Glutamatergic neuron (in vitro differentiated cells): ENCODE data around the gene ITGBL1. TPM values are rescaled to one million over a fixed set of nuclear protein-coding genes. Genes with fewer than 3 reads are reported as not detected.

Experiments used
- DNase-seq: peaks from one replicate; pipeline ENCODE4 v3.0.0; 2022
- H3K27ac Mint-ChIP-seq: one replicate; pipeline ENCODE4 v1.8.0; 2020; ENCODE audit warnings: mild to moderate bottlenecking, mixed read lengths, inconsistent platforms; ENCODE audit not compliant: unreplicated experiment
- H3K27me3 Mint-ChIP-seq: one replicate; pipeline ENCODE4 v1.8.0; 2020; ENCODE audit warnings: mild to moderate bottlenecking, moderate library complexity, mixed read lengths, inconsistent platforms; ENCODE audit not compliant: unreplicated experiment
- H3K36me3 Mint-ChIP-seq: one replicate; pipeline ENCODE4 v1.8.0; 2020; ENCODE audit warnings: mild to moderate bottlenecking, mixed read lengths, inconsistent platforms; ENCODE audit not compliant: unreplicated experiment
- H3K4me1 Mint-ChIP-seq: one replicate; pipeline ENCODE4 v1.8.0; 2020; ENCODE audit warnings: mild to moderate bottlenecking, low read depth, mixed read lengths, inconsistent platforms; ENCODE audit not compliant: unreplicated experiment
- H3K4me3 Mint-ChIP-seq: one replicate; pipeline ENCODE4 v1.8.0; 2020; ENCODE audit warnings: mild to moderate bottlenecking, mixed read lengths, inconsistent platforms; ENCODE audit not compliant: unreplicated experiment
- H3K9me3 Mint-ChIP-seq: one replicate; pipeline ENCODE4 v1.8.0; 2020; ENCODE audit warnings: mild to moderate bottlenecking, moderate library complexity, mixed read lengths, inconsistent platforms; ENCODE audit not compliant: unreplicated experiment
- CTCF ChIP-seq: fragments of 200-600 bp; sonication (generic); IDR thresholded peaks from one replicate; pipeline ENCODE4 v1.5.0; 2021; ENCODE audit not compliant: partially characterized antibody, unreplicated experiment
- total RNA-seq: library from RNA; stranded (reverse); fragmentation: NEBNext Ultra II Directional; extraction: Animal tissue kit (Norgen Biotek cat#: 25700); gene quantifications from one replicate; pipeline ENCODE4 v1.2.1, GENCODE V29; 2021; ENCODE audit not compliant: unreplicated experiment

ITGBL1 gene
- total RNA-seq, 1 donor from 2014 or later = not detected

- Mint-ChIP-seq H3K9me3 (peaks cover 1% of the 10 kb centered on the region), H3K27ac (no peak overlapping the region), H3K4me1 (no peaks in the 10 kb centered on the region), H3K27me3 (no peaks in the 10 kb centered on the region), H3K4me3 (no peak overlapping the region), H3K36me3 (no peaks in the 10 kb centered on the region)
- no peak for DNase-seq
- no peak for TF ChIP-seq CTCF
Observed at GRCh38 chr13:101618440-101619187, 166.1 kb downstream of the ITGBL1 start.

- no peaks in the 10 kb centered on the region for H3K4me1 Mint-ChIP-seq
- no peaks in the 10 kb centered on the region for H3K9me3 Mint-ChIP-seq
- DNase-seq = no peak
- H3K27ac Mint-ChIP-seq = no peak overlapping the region
- H3K36me3 Mint-ChIP-seq = no peaks in the 10 kb centered on the region
- TF ChIP-seq CTCF = no peak
- H3K4me3 Mint-ChIP-seq = no peak overlapping the region
- no peaks in the 10 kb centered on the region for H3K27me3 Mint-ChIP-seq
Observed at GRCh38 chr13:101621099-101621498, 168.6 kb downstream of the ITGBL1 start.

DNA sequence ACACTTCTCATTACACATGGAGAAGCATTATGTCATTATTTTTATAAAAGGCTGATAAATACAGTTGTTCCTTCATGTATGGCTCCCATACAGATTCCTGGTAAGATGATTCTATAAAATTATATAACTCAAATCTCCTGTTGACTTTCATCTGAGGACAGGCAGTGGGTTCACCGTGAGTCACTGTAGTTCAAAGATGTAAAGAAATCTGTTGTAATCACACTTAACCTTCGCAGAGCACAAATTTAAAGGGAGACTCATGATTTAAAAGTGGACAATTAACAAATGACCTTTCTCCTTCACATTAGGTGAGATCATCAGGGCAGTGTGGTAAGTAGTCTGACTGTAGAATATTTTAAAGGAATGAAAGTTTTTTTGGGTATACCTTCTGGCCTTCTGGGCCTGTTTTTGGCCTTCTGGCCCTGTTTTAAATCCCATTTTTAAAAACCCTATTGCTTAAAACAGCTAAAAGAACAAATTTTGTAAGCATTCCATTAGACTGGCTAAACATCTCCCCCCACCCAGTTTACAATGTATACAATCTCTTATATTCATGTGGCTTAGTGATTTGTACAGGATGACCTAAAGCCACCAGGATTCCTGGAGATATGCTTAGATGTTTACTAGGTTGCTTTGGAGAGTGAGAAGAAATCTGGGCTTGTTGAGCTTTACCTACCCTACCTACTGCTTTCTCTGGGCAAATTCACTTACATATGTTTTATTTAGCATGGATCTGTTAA, 171.2 kb downstream of the ITGBL1 start:
- TF ChIP-seq CTCF = no peak
- H3K36me3 Mint-ChIP-seq = no peaks in the 10 kb centered on the region
- no peaks in the 10 kb centered on the region for H3K27me3 Mint-ChIP-seq
- no peaks in the 10 kb centered on the region for H3K4me1 Mint-ChIP-seq
- no peak overlapping the region for H3K4me3 Mint-ChIP-seq
- H3K9me3 Mint-ChIP-seq = no peaks in the 10 kb centered on the region
- DNase-seq = no peak
- no peak overlapping the region for H3K27ac Mint-ChIP-seq

DNA sequence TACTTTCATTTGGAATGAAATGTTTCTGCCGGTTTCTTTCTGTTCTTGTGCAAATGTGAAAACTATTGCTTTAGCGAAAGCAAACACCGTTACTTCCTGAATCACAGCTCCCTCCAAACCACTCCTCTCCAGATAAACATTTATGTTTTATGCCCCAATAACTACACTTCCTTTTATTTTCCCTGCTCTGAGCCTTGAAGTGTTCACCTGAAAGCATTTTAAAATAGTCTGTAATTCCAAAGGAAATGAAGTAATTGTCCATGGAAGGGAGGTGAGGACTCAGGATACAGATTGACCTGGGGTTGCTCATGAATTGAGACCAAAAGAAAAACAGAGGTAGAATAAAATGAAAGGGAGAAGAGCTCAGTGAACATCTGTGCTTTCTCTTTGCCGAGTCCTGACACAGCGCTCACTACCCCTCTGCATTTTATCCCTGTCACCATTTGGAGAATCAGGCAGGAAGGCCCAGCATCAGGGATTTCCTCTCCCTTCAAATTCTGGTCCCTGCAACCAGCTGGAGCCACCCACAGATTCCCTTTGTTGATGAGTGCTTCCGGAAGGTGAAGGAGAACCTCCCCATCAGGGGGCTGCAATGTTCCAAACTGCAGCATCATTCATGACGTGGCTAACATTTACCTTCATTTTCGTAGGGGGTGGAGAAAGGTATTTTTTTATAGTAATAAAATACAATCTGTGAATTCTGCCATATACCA, 171.9 kb downstream of the ITGBL1 start:
- TF ChIP-seq CTCF = no peak
- H3K9me3 Mint-ChIP-seq = no peaks in the 10 kb centered on the region
- no peaks in the 10 kb centered on the region for H3K4me1 Mint-ChIP-seq
- no peak overlapping the region for H3K27ac Mint-ChIP-seq
- no peaks in the 10 kb centered on the region for H3K27me3 Mint-ChIP-seq
- H3K36me3 Mint-ChIP-seq = no peaks in the 10 kb centered on the region
- no peak for DNase-seq
- H3K4me3 Mint-ChIP-seq = no peak overlapping the region
